ENCODE measurements around the gene EIF3L.

EIF3L gene

DNA sequence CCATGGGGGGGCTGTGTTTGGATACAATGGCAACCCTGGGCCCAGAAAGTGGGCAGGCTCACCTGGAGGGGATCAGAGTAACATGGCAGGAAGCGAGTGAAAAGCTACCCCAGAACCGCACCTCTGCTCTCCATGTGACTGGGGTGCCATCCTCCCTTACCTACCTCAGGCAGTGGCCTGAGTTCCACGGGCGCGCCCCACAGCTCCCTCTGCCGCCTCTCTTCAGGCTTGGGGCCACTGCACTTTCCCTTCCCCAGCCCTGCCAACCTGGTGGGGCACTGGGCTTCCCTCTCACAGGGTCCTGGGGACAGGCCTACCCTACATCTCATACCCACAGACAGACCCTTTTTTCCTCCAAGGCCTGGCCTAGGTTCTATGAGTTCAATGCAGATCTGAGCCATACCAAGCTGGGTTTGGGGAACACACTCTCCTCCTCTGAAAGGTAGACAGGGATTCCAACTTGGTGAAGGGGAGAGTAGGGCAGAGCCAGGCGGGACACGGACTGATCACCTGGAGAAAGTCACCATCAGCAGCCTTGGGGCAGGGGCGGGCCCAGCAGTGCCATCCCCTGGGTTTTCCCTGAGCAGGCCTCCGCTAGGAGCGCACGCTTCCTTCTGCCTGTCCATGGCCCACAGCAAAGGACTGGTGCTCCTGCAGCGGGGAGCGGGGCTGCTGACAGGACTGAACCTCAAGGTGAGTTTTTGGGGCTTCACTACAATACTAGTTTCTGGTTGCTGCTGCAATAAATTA is 19.0 kb upstream of the EIF3L start:
- Histone ChIP-seq H3K27me3 (replicated peaks; ENCODE audit: control insufficient read depth, insufficient read depth, low read length, poor library complexity, severe bottlenecking) (no peaks in the 10 kb centered on the region), H3K4me1 (ENCODE audit: control insufficient read depth, insufficient read depth, low read length, poor library complexity, severe bottlenecking) (no peaks in the 10 kb centered on the region), H3K36me3 (ENCODE audit: control insufficient read depth, insufficient read depth, low read length) (peaks cover 43% of the 10 kb centered on the region), H3K27ac (ENCODE audit: insufficient read depth, low read length, poor library complexity, severe bottlenecking) (no peak overlapping the region), H3K9me3 (ENCODE audit: control insufficient read depth, low read length) (no peaks in the 10 kb centered on the region), H3K4me3 (ENCODE audit: insufficient read depth, low read depth, low read length, poor library complexity, severe bottlenecking) (no peak overlapping the region)
- no peak for DNase-seq

DNA sequence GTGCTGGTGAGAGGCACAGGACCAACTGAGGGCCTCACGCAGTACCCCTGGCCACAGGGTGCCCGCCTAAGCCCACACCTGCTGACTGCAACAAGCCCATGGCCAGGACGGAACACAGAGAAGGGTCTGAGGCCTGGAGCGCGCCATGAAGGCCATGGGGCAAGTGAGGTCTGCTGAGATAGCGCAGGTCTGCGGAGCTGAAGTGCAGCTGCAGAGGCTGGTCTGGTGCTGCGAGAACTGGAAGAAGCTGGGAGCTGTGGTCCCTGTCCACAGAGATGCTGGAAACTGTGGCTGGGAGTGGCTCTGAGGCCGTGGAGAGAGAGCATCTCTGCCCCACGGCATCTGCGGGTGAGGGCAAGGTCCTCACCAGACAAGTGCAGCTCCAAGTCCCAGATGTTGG is 17.7 kb upstream of the EIF3L start:
- no peak for DNase-seq
- no peak overlapping the region for H3K4me3 ChIP-seq (ENCODE audit: insufficient read depth, low read depth, low read length, poor library complexity, severe bottlenecking)
- H3K36me3 ChIP-seq (ENCODE audit: control insufficient read depth, insufficient read depth, low read length), result peaks cover 43% of the 10 kb centered on the region
- H3K27ac ChIP-seq (ENCODE audit: insufficient read depth, low read length, poor library complexity, severe bottlenecking), result no peak overlapping the region
- no peaks in the 10 kb centered on the region for H3K9me3 ChIP-seq (ENCODE audit: control insufficient read depth, low read length)
- H3K27me3 ChIP-seq (replicated peaks; ENCODE audit: control insufficient read depth, insufficient read depth, low read length, poor library complexity, severe bottlenecking), result no peaks in the 10 kb centered on the region
- no peaks in the 10 kb centered on the region for H3K4me1 ChIP-seq (ENCODE audit: control insufficient read depth, insufficient read depth, low read length, poor library complexity, severe bottlenecking)

DNA sequence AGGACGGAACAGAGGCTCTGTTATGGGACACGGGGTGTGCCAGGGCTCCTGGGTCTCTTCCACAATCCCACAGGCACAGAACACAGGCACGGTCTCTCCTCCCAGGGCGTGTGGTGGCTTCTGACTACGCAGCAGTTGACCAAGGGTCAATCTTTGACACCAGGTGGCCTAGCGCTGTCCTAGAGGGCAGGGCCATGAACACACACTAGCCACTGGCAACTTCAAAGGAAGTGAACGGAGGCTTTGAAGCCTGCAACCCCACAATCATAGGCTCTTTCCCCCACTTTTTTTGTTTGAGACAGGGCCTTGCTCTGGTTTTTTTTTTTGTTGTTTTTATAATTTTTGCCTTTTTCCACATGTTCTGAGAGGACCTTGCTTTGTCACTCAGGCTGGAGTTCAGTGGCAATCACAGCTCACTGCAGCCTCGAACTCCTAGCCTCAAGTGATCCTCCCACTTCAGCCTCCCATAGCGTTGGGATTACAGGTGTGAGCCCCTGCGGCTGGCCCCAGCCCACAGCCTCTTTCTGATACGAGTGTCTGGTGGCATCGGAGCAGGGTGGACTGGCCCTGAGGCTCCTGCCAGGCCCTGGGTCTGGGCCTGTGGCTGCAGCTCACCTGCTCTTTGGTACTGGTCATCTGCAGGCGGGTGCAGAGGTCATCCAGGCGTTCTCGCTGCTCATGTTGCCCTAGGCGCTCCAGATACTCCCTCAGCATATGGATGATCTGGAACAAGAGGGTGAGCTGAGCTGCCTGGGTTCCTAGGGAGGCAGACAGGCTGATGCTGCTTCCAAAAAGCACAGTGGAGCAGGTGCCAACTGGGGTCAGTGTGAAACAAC is 17.0 kb upstream of the EIF3L start:
- DNase-seq, result no peak
- Histone ChIP-seq H3K9me3 (ENCODE audit: control insufficient read depth, low read length) (no peaks in the 10 kb centered on the region), H3K4me1 (ENCODE audit: control insufficient read depth, insufficient read depth, low read length, poor library complexity, severe bottlenecking) (no peaks in the 10 kb centered on the region), H3K27ac (ENCODE audit: insufficient read depth, low read length, poor library complexity, severe bottlenecking) (no peak overlapping the region), H3K27me3 (replicated peaks; ENCODE audit: control insufficient read depth, insufficient read depth, low read length, poor library complexity, severe bottlenecking) (no peaks in the 10 kb centered on the region), H3K36me3 (ENCODE audit: control insufficient read depth, insufficient read depth, low read length) (peaks cover 47% of the 10 kb centered on the region), H3K4me3 (ENCODE audit: insufficient read depth, low read depth, low read length, poor library complexity, severe bottlenecking) (no peak overlapping the region)

GRCh38 chr22:37842015-37842793 is 7.0 kb upstream of the EIF3L start:
- H3K4me1 ChIP-seq (ENCODE audit: control insufficient read depth, insufficient read depth, low read length, poor library complexity, severe bottlenecking), result peaks cover 3% of the 10 kb centered on the region
- no peaks in the 10 kb centered on the region for H3K9me3 ChIP-seq (ENCODE audit: control insufficient read depth, low read length)
- H3K4me3 ChIP-seq (ENCODE audit: insufficient read depth, low read depth, low read length, poor library complexity, severe bottlenecking), result no peak overlapping the region
- H3K27me3 ChIP-seq (replicated peaks; ENCODE audit: control insufficient read depth, insufficient read depth, low read length, poor library complexity, severe bottlenecking), result no peaks in the 10 kb centered on the region
- H3K36me3 ChIP-seq (ENCODE audit: control insufficient read depth, insufficient read depth, low read length), result peaks cover 8% of the 10 kb centered on the region
- no peak overlapping the region for H3K27ac ChIP-seq (ENCODE audit: insufficient read depth, low read length, poor library complexity, severe bottlenecking)
- DNase-seq, result no peak

- Histone ChIP-seq H3K4me3 (ENCODE audit: insufficient read depth, low read depth, low read length, poor library complexity, severe bottlenecking) (peak overlapping the region; percentile 72), H3K27ac (ENCODE audit: insufficient read depth, low read length, poor library complexity, severe bottlenecking) (peak overlapping the region; percentile 90), H3K36me3 (ENCODE audit: control insufficient read depth, insufficient read depth, low read length) (peaks cover 1% of the 10 kb centered on the region), H3K4me1 (ENCODE audit: control insufficient read depth, insufficient read depth, low read length, poor library complexity, severe bottlenecking) (peaks cover 3% of the 10 kb centered on the region), H3K27me3 (replicated peaks; ENCODE audit: control insufficient read depth, insufficient read depth, low read length, poor library complexity, severe bottlenecking) (no peaks in the 10 kb centered on the region), H3K9me3 (ENCODE audit: control insufficient read depth, low read length) (no peaks in the 10 kb centered on the region)
- no peak for DNase-seq
Observed at GRCh38 chr22:37843741-37844089, 5.5 kb upstream of the EIF3L start.

- Histone ChIP-seq H3K36me3 (ENCODE audit: control insufficient read depth, insufficient read depth, low read length) (no peaks in the 10 kb centered on the region), H3K4me3 (ENCODE audit: insufficient read depth, low read depth, low read length, poor library complexity, severe bottlenecking) (peak overlapping the region; percentile 72), H3K4me1 (ENCODE audit: control insufficient read depth, insufficient read depth, low read length, poor library complexity, severe bottlenecking) (peaks cover 7% of the 10 kb centered on the region), H3K27me3 (replicated peaks; ENCODE audit: control insufficient read depth, insufficient read depth, low read length, poor library complexity, severe bottlenecking) (no peaks in the 10 kb centered on the region), H3K27ac (ENCODE audit: insufficient read depth, low read length, poor library complexity, severe bottlenecking) (peak overlapping the region; percentile 52), H3K9me3 (ENCODE audit: control insufficient read depth, low read length) (no peaks in the 10 kb centered on the region)
- no peak for DNase-seq
Observed at GRCh38 chr22:37844904-37845329, 4.3 kb upstream of the EIF3L start.

- Histone ChIP-seq H3K36me3 (ENCODE audit: control insufficient read depth, insufficient read depth, low read length) (no peaks in the 10 kb centered on the region), H3K4me1 (ENCODE audit: control insufficient read depth, insufficient read depth, low read length, poor library complexity, severe bottlenecking) (peaks cover 8% of the 10 kb centered on the region), H3K27me3 (replicated peaks; ENCODE audit: control insufficient read depth, insufficient read depth, low read length, poor library complexity, severe bottlenecking) (no peaks in the 10 kb centered on the region), H3K4me3 (ENCODE audit: insufficient read depth, low read depth, low read length, poor library complexity, severe bottlenecking) (no peak overlapping the region), H3K27ac (ENCODE audit: insufficient read depth, low read length, poor library complexity, severe bottlenecking) (no peak overlapping the region), H3K9me3 (ENCODE audit: control insufficient read depth, low read length) (no peaks in the 10 kb centered on the region)
- no peak for DNase-seq
Observed at GRCh38 chr22:37846433-37846832, 2.8 kb upstream of the EIF3L start.

- Histone ChIP-seq H3K9me3 (ENCODE audit: control insufficient read depth, low read length) (no peaks in the 10 kb centered on the region), H3K27ac (ENCODE audit: insufficient read depth, low read length, poor library complexity, severe bottlenecking) (peak overlapping the region; percentile 79), H3K27me3 (replicated peaks; ENCODE audit: control insufficient read depth, insufficient read depth, low read length, poor library complexity, severe bottlenecking) (no peaks in the 10 kb centered on the region), H3K36me3 (ENCODE audit: control insufficient read depth, insufficient read depth, low read length) (peaks cover 15% of the 10 kb centered on the region), H3K4me3 (ENCODE audit: insufficient read depth, low read depth, low read length, poor library complexity, severe bottlenecking) (peak overlapping the region; percentile 84), H3K4me1 (ENCODE audit: control insufficient read depth, insufficient read depth, low read length, poor library complexity, severe bottlenecking) (peaks cover 5% of the 10 kb centered on the region)
- no peak for DNase-seq
Observed at GRCh38 chr22:37848587-37849088, 581 bp upstream of the EIF3L start.

DNA sequence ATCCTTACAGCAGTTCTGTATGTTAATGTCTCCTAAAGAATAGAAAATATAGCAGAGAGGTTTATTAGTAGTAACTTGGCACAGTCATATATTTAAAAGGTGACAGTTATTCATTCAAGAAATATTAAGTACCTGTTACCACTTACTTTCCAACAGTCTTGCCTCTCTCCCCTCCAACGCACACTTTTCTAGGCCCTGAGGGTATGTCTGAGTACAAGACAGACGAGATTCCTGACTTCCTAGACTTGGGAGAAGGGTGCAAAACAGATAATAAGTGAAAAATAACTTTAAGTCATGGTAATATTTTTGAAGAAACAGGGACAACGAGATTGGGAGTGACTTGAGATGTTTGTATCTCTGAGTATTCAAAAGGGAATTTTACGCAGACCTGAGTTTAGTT is 1.6 kb downstream of the EIF3L start:
- no peaks in the 10 kb centered on the region for H3K27me3 ChIP-seq (replicated peaks; ENCODE audit: control insufficient read depth, insufficient read depth, low read length, poor library complexity, severe bottlenecking)
- H3K4me1 ChIP-seq (ENCODE audit: control insufficient read depth, insufficient read depth, low read length, poor library complexity, severe bottlenecking), result peaks cover 5% of the 10 kb centered on the region
- H3K4me3 ChIP-seq (ENCODE audit: insufficient read depth, low read depth, low read length, poor library complexity, severe bottlenecking), result peak overlapping the region; percentile 4
- peaks cover 33% of the 10 kb centered on the region for H3K36me3 ChIP-seq (ENCODE audit: control insufficient read depth, insufficient read depth, low read length)
- DNase-seq, result no peak
- H3K27ac ChIP-seq (ENCODE audit: insufficient read depth, low read length, poor library complexity, severe bottlenecking), result no peak overlapping the region
- no peaks in the 10 kb centered on the region for H3K9me3 ChIP-seq (ENCODE audit: control insufficient read depth, low read length)

Data from effector memory CD4-positive, alpha-beta T cell (primary cell).